HG03571 (cell line): ENCODE data around the gene RHD.
"Not testable (repeated sequence)": the region's sequence is repeated elsewhere in the genome, so short reads cannot be mapped to it uniquely, and the experiment has no call there.

Experiments
- ATAC-seq: cut with Tn5 transposase; IDR thresholded peaks from one replicate; pipeline ENCODE4 v1.9.1; 2021; ENCODE audit not compliant: unreplicated experiment

RHD gene

GRCh38 chr1:25256578-25256965 is 15.7 kb upstream of the RHD start:
- ATAC-seq = no peak

GRCh38 chr1:25257196-25257595 is 15.1 kb upstream of the RHD start:
- no peak for ATAC-seq

GRCh38 chr1:25259813-25260212 is 12.5 kb upstream of the RHD start:
- ATAC-seq = not testable (repeated sequence)

- not testable (repeated sequence) for ATAC-seq
Observed at GRCh38 chr1:25260336-25260735, 12.0 kb upstream of the RHD start.

GRCh38 chr1:25266554-25267287 is 5.6 kb upstream of the RHD start:
- peak; percentile 28 for ATAC-seq

GRCh38 chr1:25267288-25268142 is 4.8 kb upstream of the RHD start:
- peak; percentile 67 for ATAC-seq

- ATAC-seq = not testable (repeated sequence)
Observed at GRCh38 chr1:25268143-25268760, 4.1 kb upstream of the RHD start.

- ATAC-seq = not testable (repeated sequence)
Observed at GRCh38 chr1:25275648-25276047, 3.3 kb downstream of the RHD start.

- not testable (repeated sequence) for ATAC-seq
Observed at GRCh38 chr1:25277295-25277694, 5.0 kb downstream of the RHD start.

- ATAC-seq = not testable (repeated sequence)
Observed at GRCh38 chr1:25278358-25278757, 6.0 kb downstream of the RHD start.

GRCh38 chr1:25278790-25279189 is 6.5 kb downstream of the RHD start:
- ATAC-seq = not testable (repeated sequence)

GRCh38 chr1:25279693-25280111 is 7.4 kb downstream of the RHD start:
- ATAC-seq = not testable (repeated sequence)

GRCh38 chr1:25285862-25286261 is 13.6 kb downstream of the RHD start:
- not testable (repeated sequence) for ATAC-seq

- ATAC-seq = not testable (repeated sequence)
Observed at GRCh38 chr1:25287164-25287563, 14.9 kb downstream of the RHD start.

- ATAC-seq = not testable (repeated sequence)
Observed at GRCh38 chr1:25288573-25289101, 16.3 kb downstream of the RHD start.

- not testable (repeated sequence) for ATAC-seq
Observed at GRCh38 chr1:25290043-25290442, 17.7 kb downstream of the RHD start.

GRCh38 chr1:25293426-25293825 is 21.1 kb downstream of the RHD start:
- not testable (repeated sequence) for ATAC-seq

- not testable (repeated sequence) for ATAC-seq
Observed at GRCh38 chr1:25294889-25295826, 22.8 kb downstream of the RHD start.

- not testable (repeated sequence) for ATAC-seq
Observed at GRCh38 chr1:25296501-25296900, 24.2 kb downstream of the RHD start.

GRCh38 chr1:25300729-25301128 is 28.4 kb downstream of the RHD start:
- ATAC-seq = not testable (repeated sequence)
